GM19035 (cell line): ENCODE measurements around the gene CCDC90B.
"Not testable (repeated sequence)": the region's sequence is repeated elsewhere in the genome, so short reads cannot be mapped to it uniquely, and the experiment has no call there.

Source experiments
- ATAC-seq: cut with Tn5 transposase; IDR thresholded peaks from one replicate; pipeline ENCODE4 v1.9.1; 2021; ENCODE audit not compliant: unreplicated experiment

The CCDC90B gene

DNA sequence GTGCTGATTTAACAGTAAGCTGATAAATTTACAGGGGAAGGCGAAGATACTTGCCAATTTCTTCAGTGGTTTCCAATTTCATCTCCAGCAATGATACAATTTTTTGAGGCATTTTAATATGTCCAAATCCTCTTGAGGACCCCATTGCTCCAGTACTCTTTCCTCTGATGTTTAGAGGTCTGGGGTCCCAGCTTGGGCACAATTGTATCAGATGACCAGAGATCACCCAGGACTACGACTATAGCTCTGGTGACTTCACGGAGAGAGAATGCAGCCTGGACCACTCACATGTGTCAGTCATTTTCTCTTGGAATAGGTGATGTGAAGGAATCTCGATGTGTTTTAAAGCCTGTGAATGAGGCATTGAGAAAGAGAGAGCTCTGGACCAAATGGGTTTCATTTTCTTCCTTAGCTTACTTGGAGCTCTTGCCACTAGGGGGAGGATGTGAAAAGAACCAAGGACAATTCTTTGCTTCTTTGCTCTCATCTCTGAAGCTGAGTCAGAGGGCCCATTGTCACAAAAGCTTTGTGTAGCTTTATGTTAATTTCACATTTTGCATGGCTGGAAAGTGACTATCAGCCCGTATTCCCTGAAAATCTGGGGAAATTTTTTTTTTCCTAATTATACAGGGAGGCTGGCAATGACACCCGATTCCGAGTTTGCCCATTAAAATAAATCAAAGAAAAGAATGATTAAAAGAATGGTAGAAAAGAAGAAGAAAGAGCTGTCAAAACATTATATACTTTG is 6.7 kb upstream of the CCDC90B start:
- ATAC-seq, result peak; percentile 62

DNA sequence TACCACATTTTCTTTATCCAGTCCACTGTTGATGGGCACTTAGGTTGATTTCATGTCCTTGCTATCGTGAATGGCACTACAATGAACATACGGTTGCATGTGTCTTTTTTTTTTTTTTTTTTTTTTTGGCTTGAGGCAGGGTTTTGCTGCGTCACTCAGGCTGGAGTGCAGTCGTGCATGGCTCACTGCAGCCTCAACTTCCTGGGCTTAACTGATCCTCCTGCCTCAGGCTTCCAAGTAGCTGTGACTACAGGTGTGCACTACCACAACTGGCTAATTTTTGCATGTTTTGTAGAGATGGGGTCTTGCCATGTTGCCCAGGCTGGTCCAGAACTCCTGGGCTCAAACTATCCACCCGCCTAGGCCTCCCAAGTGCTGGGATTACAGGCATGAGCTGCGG is 1.5 kb upstream of the CCDC90B start:
- no peak for ATAC-seq

DNA sequence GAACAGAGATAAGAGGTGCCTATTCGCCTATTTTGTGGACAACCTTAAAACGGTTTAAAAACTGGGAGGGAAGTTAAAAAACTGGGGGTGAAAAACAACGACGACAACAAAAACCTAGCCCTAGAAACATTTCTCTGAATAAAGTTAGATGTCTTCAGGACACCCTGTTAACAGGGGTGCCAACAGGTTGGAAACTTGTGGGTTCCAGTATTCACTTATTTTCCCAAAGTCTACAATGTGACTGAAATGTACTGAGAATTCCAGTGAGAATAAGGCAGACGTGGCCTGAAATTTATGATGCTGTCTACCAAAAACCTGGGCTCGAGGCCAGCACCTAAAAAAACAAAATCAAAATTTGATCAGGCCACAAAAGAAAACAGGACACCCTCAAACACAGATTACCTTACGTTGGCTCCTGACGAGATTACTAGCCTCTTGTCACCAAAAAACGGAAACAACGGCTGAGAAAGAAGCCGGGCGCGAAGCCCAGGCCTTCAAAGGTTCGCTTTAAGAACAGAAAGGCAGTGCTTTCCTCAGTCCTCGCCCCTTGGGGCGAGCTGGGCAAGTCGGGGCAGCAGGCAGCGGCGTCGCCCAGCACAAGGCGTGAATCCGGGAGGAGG is 906 bp downstream of the CCDC90B start:
- peak; percentile 51 for ATAC-seq

DNA sequence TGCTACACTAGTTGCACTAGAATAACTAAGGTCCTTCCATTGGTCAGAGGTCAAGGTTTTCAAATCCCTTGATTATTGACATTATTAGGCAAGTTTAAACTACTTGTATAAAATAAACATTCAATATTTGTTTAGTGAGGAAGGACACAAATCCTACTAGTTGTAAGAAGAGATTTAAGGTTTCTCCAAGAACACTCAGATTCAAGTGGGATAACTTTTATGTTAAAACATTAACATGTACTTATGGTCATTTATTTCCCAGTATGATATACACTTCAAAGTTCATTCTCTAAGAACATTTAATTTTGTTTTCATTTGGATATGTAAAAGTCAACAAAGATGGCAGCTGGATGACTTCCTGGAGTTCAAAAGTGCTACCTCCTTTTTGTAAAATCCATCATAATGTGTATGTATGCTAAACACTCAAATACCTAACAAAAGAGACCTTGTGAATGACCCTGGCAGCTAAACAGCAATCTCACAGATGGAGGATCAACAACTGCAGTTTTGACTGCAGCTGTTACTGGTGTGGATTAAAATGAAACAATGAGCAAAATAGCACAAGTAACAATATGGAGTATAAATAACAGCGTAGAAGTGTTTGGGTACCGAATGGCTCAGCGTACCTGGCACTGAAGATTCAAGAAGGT is 1.5 kb downstream of the CCDC90B start:
- no peak for ATAC-seq

DNA sequence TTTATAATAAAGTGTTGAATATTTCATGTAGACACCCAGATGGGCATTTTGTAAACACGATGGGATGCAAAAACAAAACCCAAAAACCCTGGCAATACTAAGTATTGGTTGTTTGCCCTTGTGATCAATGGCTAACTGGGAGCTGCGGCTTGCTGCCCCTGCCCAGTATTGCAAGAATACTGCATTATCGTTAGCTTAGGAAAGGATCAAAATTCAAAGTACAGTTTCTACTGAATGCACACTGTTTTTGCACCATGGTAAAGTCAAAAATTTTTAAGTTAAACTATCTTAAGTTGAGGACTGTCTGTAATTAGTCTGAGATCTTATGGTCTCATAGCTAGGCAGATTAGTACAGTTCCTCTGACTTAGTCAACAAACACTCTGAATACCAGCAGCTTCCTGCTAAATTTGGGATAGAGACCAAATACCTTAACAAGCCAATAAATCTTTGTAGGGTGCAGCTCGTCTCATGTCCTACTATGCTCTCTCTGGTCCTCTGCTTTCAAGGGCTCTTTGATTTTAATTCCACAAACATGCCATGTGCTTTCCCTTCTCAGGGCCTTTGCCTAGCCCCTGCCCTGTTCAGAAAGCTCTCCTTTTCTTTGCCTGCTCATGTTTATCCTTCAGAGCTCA is 4.0 kb downstream of the CCDC90B start:
- no peak for ATAC-seq

DNA sequence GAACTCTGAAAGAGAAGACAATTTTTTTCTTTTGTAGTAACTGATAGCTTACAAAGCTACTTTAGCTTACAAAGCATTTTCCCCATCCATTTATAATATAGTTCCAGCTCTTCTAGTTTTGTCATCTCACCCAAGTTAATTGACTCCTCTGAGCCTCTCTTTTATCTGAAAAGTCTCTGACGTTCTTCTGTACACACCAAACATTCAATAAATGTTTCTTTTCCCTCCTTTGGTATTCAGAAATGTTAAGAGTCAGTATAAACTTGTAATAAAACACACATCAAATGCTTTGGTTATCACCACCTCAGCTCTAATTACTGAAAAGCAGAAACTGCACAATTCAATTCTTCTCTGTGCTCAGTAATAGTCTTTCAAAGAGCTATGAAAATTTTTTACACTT is 5.9 kb downstream of the CCDC90B start:
- no peak for ATAC-seq

DNA sequence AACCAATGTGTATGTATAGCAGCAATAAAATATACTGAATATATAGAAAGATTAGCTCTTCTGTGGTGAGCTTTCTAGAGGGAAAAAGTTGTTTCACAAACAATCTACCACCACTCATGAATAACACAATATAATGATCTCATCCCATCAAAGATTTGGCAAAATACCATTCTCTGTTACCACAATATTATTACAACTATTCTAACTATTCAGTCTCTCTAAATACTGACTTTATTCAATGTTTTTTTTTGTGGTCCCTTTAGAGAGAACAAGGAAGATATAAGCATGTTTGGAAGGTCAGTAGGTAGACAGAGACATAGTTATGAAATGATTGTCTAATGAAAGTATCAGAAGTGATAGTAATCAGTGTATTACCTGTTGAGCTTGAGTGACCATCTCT is 7.8 kb downstream of the CCDC90B start:
- no peak for ATAC-seq

DNA sequence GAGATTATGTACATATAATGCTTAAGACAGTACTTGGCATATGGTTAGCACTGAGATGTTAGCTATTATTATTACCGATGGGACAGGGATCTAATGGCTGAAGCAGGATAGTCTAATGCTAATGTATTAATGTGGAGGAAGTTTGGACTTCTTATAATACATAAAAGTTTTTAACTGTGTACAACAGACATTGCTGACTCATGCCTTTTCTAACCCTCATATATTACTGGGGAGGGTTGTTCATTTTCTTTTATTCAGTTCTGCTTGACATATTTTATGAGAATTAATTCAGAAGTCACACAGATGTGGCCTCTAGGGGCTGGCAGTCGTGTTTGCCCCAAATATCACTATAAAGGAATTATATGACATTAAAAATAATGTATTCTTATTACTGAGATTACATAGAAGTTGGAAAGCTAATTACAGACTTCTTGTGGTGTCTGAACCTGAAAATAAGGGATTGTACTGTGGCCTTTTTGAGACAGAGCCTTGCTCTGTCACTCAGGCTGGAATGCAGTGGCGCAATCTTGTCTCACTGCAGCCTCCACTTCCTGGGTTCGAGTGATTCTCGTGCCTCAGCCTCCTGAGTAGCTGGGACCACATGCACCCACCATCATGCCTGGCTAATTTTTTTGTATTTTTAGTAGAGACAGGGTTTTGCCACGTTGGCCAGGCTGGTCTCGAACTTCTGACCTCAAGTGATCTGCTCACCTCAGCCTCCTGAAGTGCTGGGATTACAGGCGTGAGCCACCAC is 10.1 kb downstream of the CCDC90B start:
- ATAC-seq, result no peak

DNA sequence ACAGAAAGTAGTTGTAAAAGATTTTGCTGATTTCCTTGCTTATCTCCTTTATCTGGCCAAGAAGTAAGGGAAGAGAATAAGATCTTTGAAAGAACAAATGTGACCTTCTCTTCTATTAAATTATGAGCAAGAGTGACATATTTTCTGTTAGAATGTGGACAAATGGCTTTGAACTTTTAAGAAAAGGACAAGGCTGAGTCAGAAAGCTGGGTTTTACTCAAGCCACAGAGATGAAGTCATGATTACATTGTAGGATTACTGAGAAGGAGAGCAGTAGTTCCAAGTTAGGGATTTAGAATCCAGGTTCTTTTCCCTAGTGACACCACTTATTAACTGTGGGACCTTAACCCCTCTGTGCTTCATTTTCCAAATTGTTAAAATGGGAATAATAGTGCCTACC is 13.5 kb downstream of the CCDC90B start:
- ATAC-seq, result no peak

DNA sequence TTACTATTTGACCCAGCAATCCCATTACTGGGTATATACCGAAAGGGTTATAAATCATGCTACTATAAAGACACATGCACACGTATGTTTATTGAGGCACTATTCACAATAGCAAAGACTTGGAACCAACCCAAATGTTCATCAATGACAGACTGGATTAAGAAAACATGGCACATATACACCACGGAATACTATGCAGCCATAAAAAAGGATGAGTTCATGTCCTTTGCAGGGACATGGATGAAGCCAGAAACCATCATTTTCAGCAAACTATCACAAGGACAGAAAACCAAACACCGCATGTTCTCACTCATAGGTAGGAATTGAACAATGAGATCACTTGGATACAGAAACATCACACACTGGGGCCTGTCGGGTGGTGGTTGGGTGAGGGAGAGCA is 14.4 kb downstream of the CCDC90B start:
- not testable (repeated sequence) for ATAC-seq

DNA sequence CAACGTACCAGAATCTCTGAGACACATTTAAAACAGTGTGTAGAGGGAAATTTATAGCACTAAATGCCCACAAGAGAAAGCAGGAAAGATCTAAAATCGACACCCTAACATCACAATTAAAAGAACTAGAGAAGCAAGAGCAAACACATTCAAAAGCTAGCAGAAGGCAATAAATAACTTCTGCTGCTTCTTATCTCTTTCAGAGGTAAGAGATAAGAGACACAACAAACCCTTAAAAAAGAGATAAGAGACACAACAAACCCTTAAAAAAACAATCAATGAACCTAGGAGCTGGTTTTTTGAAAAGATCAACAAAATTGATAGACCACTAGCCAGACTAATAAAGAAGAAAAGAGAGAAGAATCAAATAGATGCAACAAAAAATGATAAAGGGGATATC is 17.1 kb downstream of the CCDC90B start:
- not testable (repeated sequence) for ATAC-seq

DNA sequence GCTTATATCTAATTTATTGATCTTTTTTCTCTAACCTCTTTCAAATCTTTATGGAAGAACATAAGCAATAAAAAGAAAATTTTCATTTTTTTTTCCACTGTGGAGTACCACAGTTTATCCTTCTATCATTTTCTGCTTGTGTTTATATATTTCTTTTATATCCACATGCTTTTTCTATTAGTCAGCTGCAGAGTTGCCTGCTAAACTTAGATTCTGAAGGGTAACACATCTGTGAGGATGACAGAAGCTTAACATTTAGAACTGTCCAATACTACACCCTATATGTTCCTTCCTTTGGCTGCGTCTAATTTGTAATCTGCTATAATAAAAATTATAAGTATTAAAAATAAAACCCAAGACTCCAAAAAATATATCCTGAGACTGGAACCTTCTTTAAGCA is 20.8 kb downstream of the CCDC90B start:
- ATAC-seq, result no peak

DNA sequence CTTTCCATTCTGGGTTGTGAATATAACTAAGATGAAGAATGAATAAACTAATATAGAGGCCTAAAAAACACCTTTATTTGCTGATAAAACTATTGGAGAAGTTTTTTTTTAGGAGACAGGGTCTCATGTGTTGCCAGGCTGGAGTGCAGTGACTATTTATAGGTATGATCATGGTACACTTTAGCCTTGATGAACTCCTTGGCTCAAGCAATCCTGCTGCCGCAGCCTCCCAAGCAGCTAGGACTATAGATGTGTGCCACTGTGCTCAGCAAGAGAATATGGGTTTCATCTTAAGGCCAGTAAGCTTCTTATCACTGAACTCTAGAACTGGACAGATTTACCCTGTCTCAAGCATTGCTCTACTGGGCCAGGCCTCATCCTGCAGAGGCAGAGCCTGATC is 26.6 kb downstream of the CCDC90B start:
- no peak for ATAC-seq

DNA sequence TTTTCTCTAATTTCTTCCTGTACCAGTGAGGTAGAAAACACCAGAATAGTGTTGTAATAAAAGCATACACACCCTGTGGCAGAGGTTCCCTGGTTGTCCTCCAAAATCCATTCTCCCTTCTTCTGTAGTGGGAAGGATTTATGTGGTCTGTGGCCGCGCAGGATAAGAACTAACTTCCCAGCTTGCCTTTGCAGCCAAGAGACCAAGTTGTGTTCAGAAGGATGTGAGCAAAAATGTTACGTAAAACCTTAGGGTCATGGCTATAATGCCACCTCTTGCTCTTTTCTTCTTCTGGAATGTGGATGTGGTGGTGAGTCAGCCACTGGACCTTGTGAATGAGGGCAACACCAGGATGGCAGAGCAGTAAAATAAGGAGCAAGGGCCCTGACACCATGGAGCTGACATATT is 28.4 kb downstream of the CCDC90B start:
- no peak for ATAC-seq

DNA sequence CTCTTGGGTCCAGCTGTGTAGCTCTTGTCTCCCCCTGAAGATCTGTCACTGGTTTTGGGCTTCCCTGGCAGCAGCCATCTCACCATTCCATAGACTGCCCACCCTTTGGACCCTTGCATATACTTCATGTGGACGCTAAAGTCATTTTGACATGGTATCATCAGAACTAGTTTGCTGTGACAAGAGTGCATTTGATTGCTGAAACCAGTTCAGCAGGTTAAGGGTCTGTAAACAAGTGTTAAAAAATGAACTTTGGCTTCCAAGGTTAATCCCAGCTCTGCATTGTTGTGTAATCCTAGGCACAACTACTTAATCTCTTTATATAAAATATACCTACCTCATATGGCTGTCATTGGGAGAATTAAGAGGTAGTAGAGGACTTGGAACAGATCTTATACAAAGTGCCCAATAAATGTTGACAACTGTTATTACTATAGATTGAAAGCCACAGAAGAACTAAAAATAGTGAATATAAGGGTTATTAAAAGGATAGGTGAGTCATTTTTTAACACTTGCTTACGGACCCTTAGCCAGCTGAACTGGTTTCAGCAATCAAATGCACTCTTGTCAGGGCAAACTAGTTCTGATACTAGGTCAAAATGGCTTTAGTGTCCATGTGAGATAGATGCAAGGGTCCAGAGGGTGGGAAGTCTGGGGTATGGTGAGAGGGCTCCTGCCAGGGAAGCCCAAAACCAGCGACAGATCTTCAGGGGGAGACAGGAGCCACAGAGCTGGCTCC is 29.4 kb downstream of the CCDC90B start:
- no peak for ATAC-seq

DNA sequence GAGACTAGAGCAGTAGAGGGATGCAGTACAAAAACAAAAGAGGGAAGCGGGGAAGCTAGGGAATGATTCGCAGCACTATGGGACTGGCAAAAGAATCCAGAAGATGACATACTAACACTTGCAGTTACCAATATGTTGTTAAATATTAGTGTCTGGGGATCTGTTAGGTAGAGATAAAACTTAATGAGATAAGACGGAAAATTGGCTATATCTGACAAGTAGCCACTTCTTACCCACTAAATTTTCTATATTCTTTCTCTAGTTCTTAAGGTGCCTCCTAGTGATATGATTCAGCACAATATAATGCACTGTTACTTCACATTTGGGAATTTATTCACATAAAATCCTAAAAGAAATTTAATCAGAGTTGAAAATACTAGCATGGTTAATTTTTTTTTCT is 30.8 kb downstream of the CCDC90B start:
- no peak for ATAC-seq

DNA sequence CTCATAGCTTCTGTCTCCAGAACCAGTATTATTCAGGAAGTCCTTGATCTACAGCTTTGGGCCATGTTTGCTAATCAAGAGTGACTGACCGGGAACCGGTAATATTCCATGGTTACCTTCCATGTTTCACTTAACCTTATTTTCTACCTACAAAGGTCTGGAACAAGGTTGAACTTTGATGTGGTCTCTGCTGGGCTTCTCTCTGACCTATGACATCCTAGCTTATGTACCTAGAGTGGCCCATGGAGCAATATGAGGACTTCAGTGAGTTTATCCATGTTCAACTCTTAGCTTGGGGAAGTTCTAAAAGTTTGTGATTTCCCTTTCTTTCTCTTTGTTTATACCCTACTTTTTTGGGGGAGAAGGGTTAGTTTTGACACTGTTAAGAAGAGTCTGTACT is 33.2 kb downstream of the CCDC90B start:
- no peak for ATAC-seq

DNA sequence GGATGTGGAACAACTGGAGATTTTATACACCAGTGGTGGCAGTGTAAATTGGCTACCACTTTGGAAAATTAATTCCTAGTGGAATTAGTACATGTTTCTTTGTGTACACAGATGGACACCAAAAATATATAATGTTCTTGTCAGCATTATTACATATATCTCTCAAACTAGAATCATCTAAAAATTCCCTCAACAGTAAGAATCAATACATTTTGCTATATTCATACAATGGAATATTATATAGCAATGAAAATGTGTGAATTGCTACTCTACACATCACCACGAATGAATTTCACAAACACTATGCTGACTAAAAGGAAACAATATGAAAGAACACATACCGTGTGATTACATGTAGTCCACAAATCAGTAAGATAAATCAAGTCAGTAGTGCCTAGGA is 33.9 kb downstream of the CCDC90B start:
- ATAC-seq, result no peak

DNA sequence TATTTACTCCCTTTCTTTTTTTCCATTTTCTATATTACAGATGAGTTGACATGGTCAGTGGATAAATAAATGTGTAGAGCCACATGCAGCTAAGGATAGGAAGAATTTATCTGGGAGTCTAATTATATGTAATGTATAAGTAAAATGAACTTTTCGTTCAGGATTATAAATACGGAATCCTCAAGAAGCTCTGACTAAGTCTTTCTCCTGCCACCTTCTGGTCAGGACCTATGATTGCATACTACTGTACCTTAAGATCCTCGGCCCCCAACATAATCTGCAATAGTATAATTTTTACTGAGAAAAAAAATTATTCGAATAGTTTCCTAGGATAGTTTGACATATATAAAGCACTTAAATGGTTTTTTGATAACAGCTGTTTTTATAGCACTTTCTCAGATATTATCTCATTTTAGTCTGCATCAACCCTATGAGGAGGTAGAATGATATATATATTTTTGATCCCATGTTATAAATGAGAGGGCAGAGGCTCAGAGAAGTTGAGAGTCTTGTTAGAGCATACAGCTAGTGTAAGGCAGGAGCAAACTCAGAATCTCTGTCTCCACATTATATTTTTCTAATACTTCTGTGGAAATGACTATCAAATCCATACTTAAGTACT is 36.1 kb downstream of the CCDC90B start:
- ATAC-seq, result peak; percentile 87

DNA sequence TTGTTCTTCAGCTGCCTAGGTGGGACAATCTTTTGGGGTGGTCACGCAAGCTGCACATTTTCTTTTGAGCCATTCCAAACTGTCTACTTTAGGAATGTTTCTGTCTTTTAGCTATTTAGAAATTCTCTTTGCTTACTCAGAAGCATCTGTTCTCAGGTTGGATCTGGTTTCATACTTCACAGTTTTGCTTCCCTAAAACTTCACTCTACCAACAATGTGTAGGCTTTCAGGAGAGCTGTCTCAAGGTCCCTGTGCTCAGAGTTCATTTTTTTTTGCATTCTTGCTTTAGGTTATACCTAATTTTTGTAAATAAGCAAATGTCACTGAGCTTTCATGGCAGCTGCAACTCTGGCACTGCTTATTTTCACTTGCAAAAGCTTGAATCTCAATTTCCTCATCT is 36.7 kb downstream of the CCDC90B start:
- no peak for ATAC-seq
